ENCODE results near the gene PROX1. TPM values are rescaled to one million over a fixed set of nuclear protein-coding genes. Genes with fewer than 3 reads are reported as not detected.
A peak's percentile ranks its signal among the peaks of the same experiment; 100 is the strongest.

Gene PROX1
- total and polyA plus RNA-seq, 2 of the 8 experiments (the other 6 are each of a cell fraction or from before 2014, with no cell fraction given), result 0.30 to 2.0 TPM

GRCh38 chr1:214031267-214031650 is 43.5 kb downstream of the PROX1 start:
- H3K4me1 ChIP-seq (replicated peaks in 1 of 4; ENCODE audit: control insufficient read depth in 3 of 4, insufficient read depth in 4 of 4, low read length in 3 of 4), result peaks cover 5 to 38% (median 30%) of the 10 kb centered on the region in 4 experiments
- 31% methylated on average over 5 of the region's 5 CpGs; no CpG with 5 or more reads in 1 of the 2 experiments for WGBS, 2 experiments (ENCODE audit: extremely low coverage in 1 of 2, insufficient coverage in 1 of 2, insufficient read length in 1 of 2, insufficient replicate concordance in 2 of 2, low coverage in 1 of 2, low lambda C conversion rate in 2 of 2, missing lambda C conversion rate in 1 of 2)
- H4K8ac ChIP-seq (ENCODE audit: extremely low read depth, insufficient read depth, low read length), result no peak overlapping the region
- DNase-seq (ENCODE audit: low read depth in 1 of 2, low spot score in 2 of 2) (peak in 1 of 2 experiments; percentile 34), FAIRE-seq (peak; percentile 71)
- no peak overlapping the region for H2BK12ac ChIP-seq (ENCODE audit: low read depth, low read length)
- no peaks in the 10 kb centered on the region for H3K79me2 ChIP-seq (ENCODE audit: control insufficient read depth in 1 of 2, insufficient read depth in 2 of 2, low read length in 2 of 2)
- H3K36me3 ChIP-seq (ENCODE audit: control insufficient read depth in 2 of 4, insufficient read depth in 4 of 4, low read length in 3 of 4), result no peaks in the 10 kb centered on the region
- H3K4me3 ChIP-seq (ENCODE audit: extremely low read depth in 1 of 4, insufficient read depth in 2 of 4, low read depth in 3 of 4, low read length in 4 of 4), result no peak overlapping the region
- H2BK120ac ChIP-seq (replicated peaks; ENCODE audit: low read depth, low read length), result no peak overlapping the region
- no peak overlapping the region for H3K23ac ChIP-seq (ENCODE audit: insufficient read length)
- H3K18ac ChIP-seq (ENCODE audit: extremely low read depth, low read length), result no peak overlapping the region
- no peak overlapping the region for H2AFZ ChIP-seq (ENCODE audit: low read length)
- H3K23me2 ChIP-seq (ENCODE audit: low read depth, low read length), result no peaks in the 10 kb centered on the region
- no peak overlapping the region for H2BK15ac ChIP-seq (ENCODE audit: low read length)
- H3K56ac ChIP-seq (replicated peaks; ENCODE audit: insufficient read length, low read depth, low read length), result no peak overlapping the region
- no peak overlapping the region for H2BK5ac ChIP-seq (ENCODE audit: low read depth, low read length)
- H3K9ac ChIP-seq (replicated peaks in 1 of 4; ENCODE audit: extremely low read depth in 1 of 4, low read depth in 3 of 4, low read length in 3 of 4), result no peak overlapping the region
- H3K9me3 ChIP-seq (ENCODE audit: insufficient read depth in 2 of 2, low read depth in 1 of 2, low read length in 1 of 2), result no peaks in the 10 kb centered on the region
- no peak overlapping the region for H2AK5ac ChIP-seq (ENCODE audit: low read depth, low read length)
- no peak overlapping the region for H3K4ac ChIP-seq (replicated peaks; ENCODE audit: insufficient read length, low read depth, low read length)
- H2BK20ac ChIP-seq (ENCODE audit: low read length), result 0 out of 2 replicates have a peak overlapping the region, but pooled peaks have one; percentile 8
- ChIA-PET POLR2A (ENCODE audit: partially characterized antibody) (interaction anchor here (1.8 kb wide), 1 partner anchor 9 kb away, joined by 7 read pairs; no protein-coding TSS in a partner anchor), CTCF (ENCODE audit: partially characterized antibody) (interaction anchor here (0.6 to 1.3 kb wide), 2 partner anchors 145 to 258 kb away, joined by 3 read pairs; no protein-coding TSS in a partner anchor)
- H3K14ac ChIP-seq (ENCODE audit: insufficient read length), result no peak overlapping the region
- H3K79me1 ChIP-seq (ENCODE audit: low read depth, low read length), result no peaks in the 10 kb centered on the region
- H4K91ac ChIP-seq (replicated peaks; ENCODE audit: insufficient read length, low read length), result no peak overlapping the region
- peak overlapping the region; percentile 12 to 28; a peak in 2 of 4 replicates for H3K4me2 ChIP-seq (ENCODE audit: insufficient read depth in 1 of 2, low read depth in 2 of 2, low read length in 2 of 2)
- no peaks in the 10 kb centered on the region for H3K27me3 ChIP-seq (replicated peaks in 1 of 4; ENCODE audit: control insufficient read depth in 3 of 4, extremely low read depth in 1 of 4, insufficient read depth in 3 of 4, low read length in 3 of 4)
- H3K27ac ChIP-seq (ENCODE audit: low read depth, low read length), result no peak overlapping the region
- H4K5ac ChIP-seq (ENCODE audit: insufficient read length, low read depth, low read length), result peak overlapping the region; percentile 45
- H4K20me1 ChIP-seq (replicated peaks in 1 of 2; ENCODE audit: control insufficient read depth in 1 of 2, insufficient read depth in 2 of 2, low read length in 2 of 2), result no peaks in the 10 kb centered on the region
- TF ChIP-seq FOSL1 (IDR thresholded peaks at IDR 0.05; ENCODE audit: insufficient read depth, low read depth, low read length) (no peak), ATF3 (IDR thresholded peaks at IDR 0.05; ENCODE audit: insufficient read depth, low read depth, low read length) (no peak), CBX5 (IDR thresholded peaks at IDR 0.05; ENCODE audit: low read depth, low read length) (no peak), EP300 (IDR thresholded peaks at IDR 0.05; ENCODE audit: borderline replicate concordance in 1 of 2, low read depth in 2 of 2, low read length in 2 of 2) (no peak), TEAD4 (IDR thresholded peaks at IDR 0.05; ENCODE audit: low read depth, low read length) (peak; percentile 78)
